D721Med (cell line): ENCODE measurements around the gene UNC13B.

ENCODE experiments used
- DNase-seq: peaks from one replicate; pipeline ENCODE4 v3.0.0; 2011; ENCODE audit warnings: low spot score; ENCODE audit not compliant: insufficient read length
- FAIRE-seq: peaks from 2 replicates; lab custom pipeline; 2011; peaks lifted over from hg19 to GRCh38; lab: Jason Lieb, UNC
- TF ChIP-seq, protein P1 (sequence below): IDR thresholded peaks from 2 replicates; pipeline ENCODE4 v1.5.1; 2012; ENCODE audit warnings: mild to moderate bottlenecking, control low read depth; ENCODE audit not compliant: insufficient read depth; ENCODE audit errors: missing control alignments

Gene UNC13B

DNA sequence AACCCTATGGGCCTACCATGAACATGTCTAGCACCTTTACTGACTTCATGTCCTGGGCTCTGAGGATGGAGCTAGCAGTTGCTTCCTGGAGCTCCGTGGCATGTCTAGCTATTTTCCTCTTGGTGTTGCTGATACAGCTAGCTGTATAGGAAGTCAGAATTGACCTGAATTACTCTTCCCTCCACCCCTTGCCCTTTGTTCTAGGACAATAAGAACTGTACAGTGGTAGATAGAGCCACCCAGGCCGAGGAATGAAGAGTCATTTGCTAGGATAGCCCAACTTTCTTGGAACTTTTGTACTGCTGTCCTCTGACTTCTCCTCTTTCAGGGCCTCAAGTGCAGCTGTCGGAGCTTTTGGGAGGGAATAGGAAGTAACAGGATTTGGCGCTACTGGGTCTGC is 218.2 kb downstream of the UNC13B start:
- TF ChIP-seq, protein P1, sequence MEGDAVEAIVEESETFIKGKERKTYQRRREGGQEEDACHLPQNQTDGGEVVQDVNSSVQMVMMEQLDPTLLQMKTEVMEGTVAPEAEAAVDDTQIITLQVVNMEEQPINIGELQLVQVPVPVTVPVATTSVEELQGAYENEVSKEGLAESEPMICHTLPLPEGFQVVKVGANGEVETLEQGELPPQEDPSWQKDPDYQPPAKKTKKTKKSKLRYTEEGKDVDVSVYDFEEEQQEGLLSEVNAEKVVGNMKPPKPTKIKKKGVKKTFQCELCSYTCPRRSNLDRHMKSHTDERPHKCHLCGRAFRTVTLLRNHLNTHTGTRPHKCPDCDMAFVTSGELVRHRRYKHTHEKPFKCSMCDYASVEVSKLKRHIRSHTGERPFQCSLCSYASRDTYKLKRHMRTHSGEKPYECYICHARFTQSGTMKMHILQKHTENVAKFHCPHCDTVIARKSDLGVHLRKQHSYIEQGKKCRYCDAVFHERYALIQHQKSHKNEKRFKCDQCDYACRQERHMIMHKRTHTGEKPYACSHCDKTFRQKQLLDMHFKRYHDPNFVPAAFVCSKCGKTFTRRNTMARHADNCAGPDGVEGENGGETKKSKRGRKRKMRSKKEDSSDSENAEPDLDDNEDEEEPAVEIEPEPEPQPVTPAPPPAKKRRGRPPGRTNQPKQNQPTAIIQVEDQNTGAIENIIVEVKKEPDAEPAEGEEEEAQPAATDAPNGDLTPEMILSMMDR, result no peak

GRCh38 chr9:35380619-35381018 is 218.8 kb downstream of the UNC13B start:
- FAIRE-seq, result no peak
- DNase-seq, result no peak
- TF ChIP-seq, protein P1, result no peak

More for the DNA sequence above, 218.2 kb downstream of the UNC13B start:
- FAIRE-seq (no peak), DNase-seq (no peak)

GRCh38 chr9:35385042-35385441 is 223.2 kb downstream of the UNC13B start:
- TF ChIP-seq, protein P1, result no peak
- FAIRE-seq (no peak), DNase-seq (no peak)

DNA sequence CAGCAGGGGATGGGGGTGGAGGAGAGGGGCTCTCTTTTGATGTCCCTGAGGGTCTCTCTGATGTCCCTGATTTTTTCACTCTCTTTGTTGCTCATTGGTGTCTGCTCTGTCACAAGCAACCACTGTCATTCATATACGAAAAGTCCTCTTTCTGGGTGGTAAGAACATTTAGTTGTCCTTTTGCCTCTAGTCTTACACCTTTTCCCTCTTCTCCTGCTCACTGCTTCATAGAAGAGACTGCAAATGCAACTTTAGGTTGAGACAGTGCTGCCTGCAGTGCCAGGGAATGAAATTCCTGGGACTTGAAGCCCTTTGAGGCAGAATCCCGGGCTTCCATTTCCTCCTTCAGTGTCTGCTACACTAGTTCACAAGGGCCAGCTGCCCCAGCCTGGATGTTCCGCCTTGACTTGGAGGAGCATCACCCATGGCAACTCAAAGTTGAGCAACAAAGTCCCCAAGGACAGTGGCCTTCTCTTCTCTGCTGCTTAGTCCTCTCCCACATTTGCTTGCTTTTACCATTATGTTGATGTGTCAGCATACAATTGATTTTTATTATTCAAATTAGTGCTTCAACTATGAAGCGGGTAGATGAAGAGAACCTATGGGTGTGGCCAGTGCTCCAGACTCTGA is 233.4 kb downstream of the UNC13B start:
- TF ChIP-seq, protein P1, result no peak
- no peak for FAIRE-seq
- DNase-seq, result no peak

GRCh38 chr9:35395706-35396101 is 233.9 kb downstream of the UNC13B start:
- FAIRE-seq (no peak), DNase-seq (no peak)

GRCh38 chr9:35396560-35397215 is 234.9 kb downstream of the UNC13B start:
- no peak for DNase-seq
- no peak for FAIRE-seq

More at GRCh38 chr9:35395706-35396101, 233.9 kb downstream of the UNC13B start:
- TF ChIP-seq, protein P1, result no peak

More at GRCh38 chr9:35396560-35397215, 234.9 kb downstream of the UNC13B start:
- TF ChIP-seq, protein P1, result no peak
